GM19463 (cell line): Measurements from ENCODE around the gene GFOD1.
"Not testable (repeated sequence)": the region's sequence is repeated elsewhere in the genome, so short reads cannot be mapped to it uniquely, and the experiment has no call there.

Experiments
- ATAC-seq: cut with Tn5 transposase; IDR thresholded peaks from one replicate; pipeline ENCODE4 v1.9.1; 2021; ENCODE audit warnings: mild to moderate bottlenecking, moderate library complexity; ENCODE audit not compliant: unreplicated experiment

The GFOD1 gene

GRCh38 chr6:13511913-13512717, 24.7 kb upstream of the GFOD1 start:
- ATAC-seq, result no peak

- ATAC-seq, result not testable (repeated sequence)
These were observed 23.8 kb upstream of the GFOD1 start for GRCh38 chr6:13511141-13511571.

GRCh38 chr6:13510433-13510832, 23.0 kb upstream of the GFOD1 start:
- ATAC-seq, result not testable (repeated sequence)

GRCh38 chr6:13508711-13509705, 21.6 kb upstream of the GFOD1 start:
- no peak for ATAC-seq

- no peak for ATAC-seq
These were observed 20.0 kb upstream of the GFOD1 start for GRCh38 chr6:13507306-13507860.

- ATAC-seq, result no peak
These were observed 17.9 kb upstream of the GFOD1 start for GRCh38 chr6:13505345-13505734.

GRCh38 chr6:13504611-13505344, 17.4 kb upstream of the GFOD1 start:
- ATAC-seq, result no peak

- no peak for ATAC-seq
These were observed 13.5 kb upstream of the GFOD1 start for GRCh38 chr6:13500915-13501314.

GRCh38 chr6:13500264-13500663, 12.9 kb upstream of the GFOD1 start:
- no peak for ATAC-seq

- ATAC-seq, result no peak
These were observed 9.3 kb upstream of the GFOD1 start for GRCh38 chr6:13496513-13497190.

GRCh38 chr6:13495818-13496217, 8.4 kb upstream of the GFOD1 start:
- no peak for ATAC-seq

GRCh38 chr6:13495112-13495776, 7.8 kb upstream of the GFOD1 start:
- no peak for ATAC-seq

GRCh38 chr6:13494137-13494536, 6.7 kb upstream of the GFOD1 start:
- ATAC-seq, result no peak

GRCh38 chr6:13493147-13493546, 5.7 kb upstream of the GFOD1 start:
- ATAC-seq, result no peak

- no peak for ATAC-seq
These were observed 5.0 kb upstream of the GFOD1 start for GRCh38 chr6:13492357-13492756.

- ATAC-seq, result no peak
These were observed 4.1 kb upstream of the GFOD1 start for GRCh38 chr6:13491538-13491937.

- no peak for ATAC-seq
These were observed 3.0 kb upstream of the GFOD1 start for GRCh38 chr6:13490402-13490801.

GRCh38 chr6:13488896-13489237, 1.5 kb upstream of the GFOD1 start:
- no peak for ATAC-seq

GRCh38 chr6:13488015-13488895, 855 bp upstream of the GFOD1 start:
- ATAC-seq, result no peak
